GM21390 (cell line): ENCODE measurements around the gene ASB11.

ENCODE experiments used
- ATAC-seq: cut with Tn5 transposase; IDR thresholded peaks from one replicate; pipeline ENCODE4 v1.9.1; 2021; ENCODE audit not compliant: unreplicated experiment

ASB11 gene

DNA sequence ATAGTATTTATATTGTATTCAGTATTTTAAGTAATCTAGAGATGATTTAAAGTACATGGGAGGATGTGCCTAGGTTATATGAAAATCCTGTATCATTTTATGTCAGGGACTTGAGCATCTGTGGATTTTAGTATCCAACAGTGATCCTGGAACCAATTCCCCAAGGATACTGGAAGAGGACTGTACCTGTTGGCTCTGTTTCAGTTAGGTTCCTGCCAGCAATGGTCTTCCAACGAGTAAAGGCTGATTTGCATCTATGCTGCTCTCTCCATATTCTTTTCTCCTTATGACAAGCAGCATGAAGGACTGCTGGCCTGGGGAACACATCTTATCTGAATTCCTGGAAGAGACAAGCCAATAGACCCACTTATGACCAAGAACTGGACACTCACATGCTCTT, 80.4 kb downstream of the ASB11 start:
- ATAC-seq, result no peak

DNA sequence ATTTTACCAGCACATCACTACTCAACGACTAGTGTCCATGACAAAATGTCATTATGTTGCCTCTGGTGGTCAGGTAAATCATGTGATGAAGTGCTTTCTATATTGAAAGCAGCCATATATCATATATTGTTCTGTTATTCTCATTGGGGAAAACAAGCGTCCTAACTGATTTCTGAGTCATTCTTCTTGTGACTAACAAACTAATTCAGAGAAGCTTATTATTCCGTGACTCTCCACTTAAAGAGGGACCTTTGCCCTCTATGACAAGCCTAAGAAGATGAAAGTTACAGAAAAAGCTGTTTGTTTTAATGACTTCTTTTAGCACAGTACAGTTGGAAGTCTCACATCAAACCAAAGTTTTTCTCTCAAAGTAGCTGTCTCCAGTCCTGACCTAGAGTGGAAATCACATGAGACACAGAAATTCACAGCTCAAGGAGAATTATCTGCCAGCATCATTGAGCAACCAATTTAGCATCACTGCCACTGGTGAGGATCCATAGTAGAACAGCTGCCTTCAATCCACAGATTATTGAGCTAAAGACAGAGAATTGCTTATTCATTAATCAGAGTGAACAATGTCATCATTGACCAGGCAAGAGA, 81.9 kb downstream of the ASB11 start:
- ATAC-seq, result no peak
